ENCODE results near the gene LRSAM1.

The LRSAM1 gene

GRCh38 chr9:127549218-127549617, 97.9 kb downstream of the LRSAM1 start:
- H3K27me3 ChIP-seq (ENCODE audit: insufficient read depth, low read length, poor library complexity), result no peaks in the 10 kb centered on the region
- no peaks in the 10 kb centered on the region for H3K79me2 ChIP-seq (ENCODE audit: insufficient read depth, low read length)
- no peaks in the 10 kb centered on the region for H3K9me3 ChIP-seq (ENCODE audit: insufficient read depth, low read length, severe bottlenecking)
- H3K9ac ChIP-seq (ENCODE audit: low read depth, low read length), result no peak overlapping the region
- H3K27ac ChIP-seq (ENCODE audit: low read length), result no peak overlapping the region
- no peak overlapping the region for H3K4me2 ChIP-seq (ENCODE audit: insufficient read depth, low read length)
- TF ChIP-seq EZH2 (IDR thresholded peaks at IDR 0.05; ENCODE audit: borderline replicate concordance, low read depth, low read length, severe bottlenecking), result no peak
- no peak for TF ChIP-seq CTCF (IDR thresholded peaks at IDR 0.05; ENCODE audit: borderline replicate concordance, extremely low read depth, low read length, poor library complexity, severe bottlenecking)
- no peak for DNase-seq
- ATAC-seq (ENCODE audit: insufficient read depth, low read depth), result no peak
- H4K20me1 ChIP-seq (ENCODE audit: insufficient read depth, low read length), result no peaks in the 10 kb centered on the region
- H2AFZ ChIP-seq (ENCODE audit: low read depth, low read length), result no peak overlapping the region
- no peak overlapping the region for H3K4me3 ChIP-seq (ENCODE audit: low read depth in 1 of 2, low read length in 2 of 2)
- no peaks in the 10 kb centered on the region for H3K36me3 ChIP-seq (ENCODE audit: insufficient read depth, low read length)
- H3K4me1 ChIP-seq (ENCODE audit: insufficient read depth, low read length), result no peaks in the 10 kb centered on the region

- H3K4me1 ChIP-seq (ENCODE audit: insufficient read depth, low read length), result no peaks in the 10 kb centered on the region
- no peak for ATAC-seq (ENCODE audit: insufficient read depth, low read depth)
- no peak for TF ChIP-seq CTCF (IDR thresholded peaks at IDR 0.05; ENCODE audit: borderline replicate concordance, extremely low read depth, low read length, poor library complexity, severe bottlenecking)
- no peak for TF ChIP-seq EZH2 (IDR thresholded peaks at IDR 0.05; ENCODE audit: borderline replicate concordance, low read depth, low read length, severe bottlenecking)
- no peak overlapping the region for H2AFZ ChIP-seq (ENCODE audit: low read depth, low read length)
- no peak overlapping the region for H3K9ac ChIP-seq (ENCODE audit: low read depth, low read length)
- no peaks in the 10 kb centered on the region for H3K27me3 ChIP-seq (ENCODE audit: insufficient read depth, low read length, poor library complexity)
- no peak overlapping the region for H3K27ac ChIP-seq (ENCODE audit: low read length)
- no peak overlapping the region for H3K4me2 ChIP-seq (ENCODE audit: insufficient read depth, low read length)
- no peak overlapping the region for H3K4me3 ChIP-seq (ENCODE audit: low read depth in 1 of 2, low read length in 2 of 2)
- DNase-seq, result no peak
- H3K79me2 ChIP-seq (ENCODE audit: insufficient read depth, low read length), result no peaks in the 10 kb centered on the region
- no peaks in the 10 kb centered on the region for H3K9me3 ChIP-seq (ENCODE audit: insufficient read depth, low read length, severe bottlenecking)
- no peaks in the 10 kb centered on the region for H4K20me1 ChIP-seq (ENCODE audit: insufficient read depth, low read length)
- H3K36me3 ChIP-seq (ENCODE audit: insufficient read depth, low read length), result no peaks in the 10 kb centered on the region
Measured at GRCh38 chr9:127549751-127550150, 98.4 kb downstream of the LRSAM1 start.

- no peak for DNase-seq
- Histone ChIP-seq H3K9me3 (ENCODE audit: insufficient read depth, low read length, severe bottlenecking) (no peaks in the 10 kb centered on the region), H4K20me1 (ENCODE audit: insufficient read depth, low read length) (no peaks in the 10 kb centered on the region), H2AFZ (ENCODE audit: low read depth, low read length) (no peak overlapping the region), H3K27me3 (ENCODE audit: insufficient read depth, low read length, poor library complexity) (no peaks in the 10 kb centered on the region), H3K4me1 (ENCODE audit: insufficient read depth, low read length) (peaks cover 3% of the 10 kb centered on the region), H3K27ac (ENCODE audit: low read length) (no peak overlapping the region), H3K4me3 (ENCODE audit: low read depth in 1 of 2, low read length in 2 of 2) (no peak overlapping the region), H3K79me2 (ENCODE audit: insufficient read depth, low read length) (no peaks in the 10 kb centered on the region), H3K4me2 (ENCODE audit: insufficient read depth, low read length) (no peak overlapping the region), H3K9ac (ENCODE audit: low read depth, low read length) (no peak overlapping the region), H3K36me3 (ENCODE audit: insufficient read depth, low read length) (no peaks in the 10 kb centered on the region)
- TF ChIP-seq CTCF (IDR thresholded peaks at IDR 0.05; ENCODE audit: borderline replicate concordance, extremely low read depth, low read length, poor library complexity, severe bottlenecking) (no peak), EZH2 (IDR thresholded peaks at IDR 0.05; ENCODE audit: borderline replicate concordance, low read depth, low read length, severe bottlenecking) (no peak)
- ATAC-seq (ENCODE audit: insufficient read depth, low read depth), result no peak
Measured at GRCh38 chr9:127550282-127550681, 99.0 kb downstream of the LRSAM1 start.

GRCh38 chr9:127550751-127551150, 99.4 kb downstream of the LRSAM1 start:
- Histone ChIP-seq H3K4me2 (ENCODE audit: insufficient read depth, low read length) (no peak overlapping the region), H3K27ac (ENCODE audit: low read length) (no peak overlapping the region), H3K27me3 (ENCODE audit: insufficient read depth, low read length, poor library complexity) (no peaks in the 10 kb centered on the region), H3K9ac (ENCODE audit: low read depth, low read length) (no peak overlapping the region), H3K4me3 (ENCODE audit: low read depth in 1 of 2, low read length in 2 of 2) (no peak overlapping the region), H3K36me3 (ENCODE audit: insufficient read depth, low read length) (no peaks in the 10 kb centered on the region), H3K4me1 (ENCODE audit: insufficient read depth, low read length) (peaks cover 8% of the 10 kb centered on the region), H4K20me1 (ENCODE audit: insufficient read depth, low read length) (no peaks in the 10 kb centered on the region), H3K79me2 (ENCODE audit: insufficient read depth, low read length) (no peaks in the 10 kb centered on the region), H3K9me3 (ENCODE audit: insufficient read depth, low read length, severe bottlenecking) (no peaks in the 10 kb centered on the region), H2AFZ (ENCODE audit: low read depth, low read length) (no peak overlapping the region)
- ATAC-seq (ENCODE audit: insufficient read depth, low read depth), result no peak
- TF ChIP-seq EZH2 (IDR thresholded peaks at IDR 0.05; ENCODE audit: borderline replicate concordance, low read depth, low read length, severe bottlenecking) (no peak), CTCF (IDR thresholded peaks at IDR 0.05; ENCODE audit: borderline replicate concordance, extremely low read depth, low read length, poor library complexity, severe bottlenecking) (no peak)
- no peak for DNase-seq

Measured in DND-41 (cell line).